GM12801 (cell line): ENCODE measurements around the gene RCAN3.

ENCODE experiments used
- TF ChIP-seq, protein P1 (sequence below): IDR thresholded peaks from one replicate; pipeline ENCODE4 v1.5.1; 2011; ENCODE audit warnings: control low read depth; ENCODE audit not compliant: insufficient read length; ENCODE audit errors: extremely low read depth

The RCAN3 gene

DNA sequence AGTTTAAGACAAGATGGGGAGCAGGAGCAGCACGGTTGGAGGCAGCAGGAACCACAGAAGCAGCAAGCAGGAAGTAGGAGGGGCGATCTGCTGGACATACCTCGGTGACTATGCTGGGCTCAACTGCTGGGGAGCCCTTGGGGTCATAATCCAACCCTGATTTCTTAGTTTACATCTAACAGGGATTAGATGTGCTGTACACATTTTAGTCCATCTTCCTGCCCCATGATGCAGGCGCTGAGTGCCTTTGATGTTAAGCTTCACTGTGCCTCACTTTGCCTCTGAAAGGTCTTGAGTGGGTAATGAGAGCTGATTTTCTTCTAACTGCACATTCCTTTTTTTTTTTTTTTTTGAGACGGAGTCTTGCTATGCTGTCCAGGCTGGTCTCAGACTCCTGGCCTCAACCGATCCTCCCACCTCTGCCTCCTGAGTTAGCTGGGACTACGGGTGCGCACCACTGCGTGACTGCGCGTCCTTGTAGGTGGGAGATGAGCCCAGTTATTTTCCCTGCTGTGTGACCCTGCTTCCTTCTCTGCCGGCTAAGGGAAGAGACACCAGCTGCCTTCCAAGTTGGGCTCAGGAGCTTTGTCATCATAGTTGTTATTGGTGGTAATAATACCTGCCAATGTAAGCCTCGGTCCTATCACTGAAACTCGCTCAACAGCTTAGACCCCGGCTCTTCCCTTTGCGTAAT lies 1.1 kb upstream of the RCAN3 start:
- TF ChIP-seq, protein P1, sequence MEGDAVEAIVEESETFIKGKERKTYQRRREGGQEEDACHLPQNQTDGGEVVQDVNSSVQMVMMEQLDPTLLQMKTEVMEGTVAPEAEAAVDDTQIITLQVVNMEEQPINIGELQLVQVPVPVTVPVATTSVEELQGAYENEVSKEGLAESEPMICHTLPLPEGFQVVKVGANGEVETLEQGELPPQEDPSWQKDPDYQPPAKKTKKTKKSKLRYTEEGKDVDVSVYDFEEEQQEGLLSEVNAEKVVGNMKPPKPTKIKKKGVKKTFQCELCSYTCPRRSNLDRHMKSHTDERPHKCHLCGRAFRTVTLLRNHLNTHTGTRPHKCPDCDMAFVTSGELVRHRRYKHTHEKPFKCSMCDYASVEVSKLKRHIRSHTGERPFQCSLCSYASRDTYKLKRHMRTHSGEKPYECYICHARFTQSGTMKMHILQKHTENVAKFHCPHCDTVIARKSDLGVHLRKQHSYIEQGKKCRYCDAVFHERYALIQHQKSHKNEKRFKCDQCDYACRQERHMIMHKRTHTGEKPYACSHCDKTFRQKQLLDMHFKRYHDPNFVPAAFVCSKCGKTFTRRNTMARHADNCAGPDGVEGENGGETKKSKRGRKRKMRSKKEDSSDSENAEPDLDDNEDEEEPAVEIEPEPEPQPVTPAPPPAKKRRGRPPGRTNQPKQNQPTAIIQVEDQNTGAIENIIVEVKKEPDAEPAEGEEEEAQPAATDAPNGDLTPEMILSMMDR = no peak

DNA sequence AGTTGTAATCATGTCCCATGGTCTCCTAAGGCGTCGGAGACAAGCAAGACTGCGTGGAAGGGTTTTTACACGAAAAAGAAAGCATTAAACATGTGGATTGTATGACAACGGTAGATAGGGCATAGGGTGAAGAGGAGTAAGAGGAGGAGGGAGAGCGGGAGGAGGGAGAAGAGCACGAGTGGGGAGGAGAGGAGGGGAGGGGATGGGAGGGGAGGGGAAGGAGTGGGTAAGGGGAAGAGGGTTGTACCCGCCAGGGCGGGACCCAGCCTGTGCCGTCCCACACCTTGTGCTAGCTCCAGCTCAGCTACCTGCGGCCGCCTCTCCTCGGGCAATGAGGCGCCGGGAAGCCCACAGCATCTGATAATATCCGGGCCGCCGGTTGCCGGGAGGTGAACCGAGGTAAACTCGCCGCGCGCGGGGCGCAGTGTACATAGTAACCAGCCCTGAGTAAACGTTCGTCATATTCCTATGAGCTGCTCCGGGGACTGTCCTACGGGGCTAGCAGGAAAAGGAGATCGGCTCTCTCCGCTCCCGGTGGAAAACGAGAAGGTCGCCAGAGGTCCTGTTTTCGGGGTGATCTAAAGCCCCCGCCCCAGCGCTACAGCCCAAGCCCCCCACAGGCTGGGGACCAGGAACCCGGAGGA lies 449 bp upstream of the RCAN3 start:
- TF ChIP-seq, protein P1 = no peak

DNA sequence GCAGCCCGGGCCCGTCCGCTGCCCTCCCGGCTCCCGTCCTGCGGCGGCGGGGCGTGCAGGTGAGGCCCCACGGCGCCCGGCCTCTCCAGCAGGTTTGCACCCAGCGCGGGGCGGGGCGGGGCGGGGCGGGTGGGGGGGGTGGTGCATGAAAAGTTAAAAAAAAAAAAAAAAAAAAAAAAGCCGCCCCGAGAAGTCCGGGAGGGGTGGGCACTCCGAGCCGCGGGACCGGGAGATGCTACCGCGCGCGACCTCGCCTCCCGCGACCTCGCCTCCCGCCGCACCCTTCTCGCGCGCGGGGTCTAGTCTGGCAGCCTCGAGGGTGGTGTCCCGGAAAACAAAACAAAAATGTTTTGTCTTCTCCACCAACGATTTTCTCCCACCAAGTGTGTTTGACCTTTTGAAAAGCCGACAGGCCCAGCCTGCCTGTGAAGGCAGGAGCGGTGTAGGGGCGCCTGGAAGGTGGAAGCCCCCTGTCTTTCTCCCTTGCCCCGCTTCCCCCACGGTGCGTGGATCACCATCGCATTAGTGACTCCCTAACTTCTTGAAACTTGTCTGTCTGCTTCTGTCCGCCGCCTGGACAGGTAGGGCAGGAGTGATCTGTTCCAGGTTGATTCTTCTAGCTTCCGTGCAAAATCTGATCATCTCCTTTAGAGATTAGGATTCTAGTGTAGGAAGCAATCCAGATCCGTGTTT lies 569 bp downstream of the RCAN3 start:
- TF ChIP-seq, protein P1 = no peak

DNA sequence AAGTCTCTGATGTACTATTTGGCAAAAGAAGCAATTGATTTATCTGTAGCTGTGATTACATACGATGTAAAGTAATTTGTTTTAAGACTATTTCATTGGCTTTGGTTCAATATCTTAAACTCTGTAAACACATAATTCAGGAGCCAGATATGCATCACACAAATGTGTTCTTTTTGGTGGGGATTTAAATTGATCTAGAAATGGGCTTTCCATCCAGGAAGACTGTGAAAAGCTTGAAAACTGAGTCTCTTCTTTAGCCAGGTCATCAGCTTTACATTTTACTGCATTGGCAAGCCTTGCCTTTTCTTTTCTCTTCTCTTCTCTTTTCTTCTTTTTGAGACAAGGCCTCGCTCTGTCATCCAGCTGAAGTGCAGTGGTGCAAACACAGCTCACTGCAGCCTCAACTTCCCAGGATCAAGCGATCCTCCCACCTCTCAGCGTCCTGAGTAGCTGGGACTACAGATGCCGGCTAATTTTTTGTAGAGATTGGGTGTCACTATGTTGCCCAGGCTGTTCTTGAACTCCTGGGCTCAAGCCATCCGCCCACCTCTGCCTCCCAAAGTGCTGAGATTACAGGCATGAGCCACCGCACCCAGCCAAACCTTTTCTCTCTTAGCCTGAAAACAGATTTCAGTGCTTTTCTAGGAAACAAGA lies 1.4 kb downstream of the RCAN3 start:
- TF ChIP-seq, protein P1 = no peak

DNA sequence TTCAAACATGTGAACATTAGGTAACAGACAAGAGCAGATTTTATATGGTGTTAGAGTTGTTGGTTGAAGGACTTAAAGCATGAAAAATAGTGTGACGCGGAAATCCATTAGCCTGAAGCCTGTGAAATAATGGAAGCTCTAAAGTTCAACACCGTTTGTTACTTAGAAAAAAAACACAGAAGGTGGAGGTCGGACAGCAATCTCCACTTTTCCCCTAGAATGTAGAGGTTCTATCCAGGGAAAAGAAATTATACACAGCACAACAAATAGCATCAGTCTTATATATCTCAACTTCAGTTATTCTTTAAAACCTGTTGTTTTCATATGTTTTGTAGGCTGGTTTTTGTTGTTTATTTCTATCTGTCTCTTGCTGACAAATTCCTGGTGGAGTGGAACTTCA lies 1.9 kb downstream of the RCAN3 start:
- TF ChIP-seq, protein P1 = no peak

DNA sequence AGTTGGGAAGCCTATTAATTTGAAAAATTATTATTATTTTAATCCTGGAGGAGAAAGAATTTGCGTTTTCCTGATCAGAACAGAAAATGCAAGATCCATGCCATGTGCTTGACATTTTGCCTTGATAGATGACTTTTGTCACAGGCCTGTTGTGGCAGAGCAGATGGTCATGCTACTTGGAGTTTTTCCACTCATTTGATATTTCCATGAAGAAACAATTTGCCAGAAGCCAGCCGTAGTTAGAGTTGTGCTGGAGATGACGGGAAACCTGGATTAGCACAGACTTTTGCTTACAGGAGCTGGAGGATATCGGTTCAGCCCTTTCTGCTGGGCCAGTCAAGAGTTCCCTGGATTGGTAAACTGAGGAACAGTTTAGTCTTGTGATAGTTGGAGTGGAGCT lies 3.2 kb downstream of the RCAN3 start:
- TF ChIP-seq, protein P1 = no peak
